MV-4-11 (cell line): ENCODE data around the gene BBS4.
A peak's percentile ranks its signal among the peaks of the same experiment; 100 is the strongest.
"Not testable (repeated sequence)": the region's sequence is repeated elsewhere in the genome, so short reads cannot be mapped to it uniquely, and the experiment has no call there.

ENCODE experiments used
- DNase-seq: peaks from one replicate; lab custom pipeline; 2025; lab: John Stamatoyannopoulos, UW

The BBS4 gene

DNA sequence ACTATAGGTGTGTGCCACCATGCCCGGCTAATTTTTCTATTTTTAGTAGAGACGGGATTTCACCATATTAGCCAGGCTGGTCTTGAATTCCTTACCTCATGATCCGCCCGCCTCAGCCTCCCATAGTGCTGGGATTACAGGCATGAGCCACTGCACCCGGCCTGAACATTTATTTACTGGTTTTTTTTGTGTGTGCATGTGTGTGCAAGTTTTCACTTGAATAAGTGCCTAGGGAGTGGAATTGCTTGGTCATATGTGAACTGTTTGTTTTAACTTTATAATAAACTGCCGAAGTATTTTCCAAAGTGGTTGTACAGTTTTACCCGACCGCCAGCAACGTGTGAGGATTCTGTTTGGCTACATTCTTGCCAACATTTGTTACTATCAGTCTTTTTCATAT lies 14.1 kb downstream of the BBS4 start:
- no peak for DNase-seq

DNA sequence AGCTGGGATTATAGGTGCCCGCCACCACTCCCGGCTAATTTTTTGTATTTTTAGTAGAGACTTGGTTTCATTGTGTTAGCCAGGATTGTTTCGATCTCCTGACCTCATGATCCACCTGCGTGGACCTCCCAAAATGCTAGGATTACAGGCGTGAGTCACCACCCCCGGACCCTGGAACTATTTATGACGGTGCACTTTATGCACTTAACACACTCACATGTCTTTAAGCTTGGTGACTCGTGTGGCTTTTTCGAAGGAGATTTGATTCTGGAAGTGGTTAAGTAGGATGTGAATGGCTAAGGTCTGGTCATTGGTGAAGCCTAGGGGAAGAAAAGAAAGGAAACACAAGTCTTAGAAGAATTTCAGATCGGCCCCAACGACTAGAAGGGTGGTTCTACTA lies 20.3 kb downstream of the BBS4 start:
- DNase-seq: peak; percentile 25

DNA sequence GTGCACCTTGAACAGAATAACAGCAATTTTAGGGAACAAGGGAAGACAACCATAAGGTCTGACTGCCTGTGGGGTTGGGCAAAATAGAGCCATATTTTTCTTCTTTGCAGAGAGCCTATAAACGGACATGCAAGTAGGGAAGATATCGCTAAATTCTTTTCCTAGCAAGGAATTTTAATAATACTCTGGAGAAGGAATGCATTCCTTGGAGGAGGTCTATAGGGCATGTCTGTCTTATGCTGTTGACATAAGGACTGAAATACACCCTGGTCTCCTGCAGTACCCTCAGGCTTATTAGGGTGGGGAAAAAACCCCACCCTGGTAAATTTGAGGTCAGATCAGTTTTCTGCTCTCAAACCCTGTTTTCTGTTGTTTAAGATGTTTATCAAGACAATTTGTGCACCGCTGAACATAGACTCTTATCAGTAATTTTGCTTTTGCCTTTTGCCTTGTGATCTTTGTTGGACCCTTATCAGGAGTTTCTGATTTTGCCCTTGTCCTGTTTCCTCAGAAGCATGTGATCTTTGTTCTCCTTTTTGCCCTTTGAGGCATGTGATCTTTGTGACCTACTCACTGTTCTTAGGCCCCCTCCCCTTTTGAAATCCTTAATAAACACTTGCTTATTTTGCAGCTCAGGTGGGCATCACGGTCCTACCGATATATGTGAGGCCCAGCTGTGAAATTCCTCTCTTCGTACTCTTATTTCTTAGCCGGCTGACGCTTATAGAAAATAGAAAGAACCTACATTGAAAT lies 22.7 kb downstream of the BBS4 start:
- DNase-seq: not testable (repeated sequence)

DNA sequence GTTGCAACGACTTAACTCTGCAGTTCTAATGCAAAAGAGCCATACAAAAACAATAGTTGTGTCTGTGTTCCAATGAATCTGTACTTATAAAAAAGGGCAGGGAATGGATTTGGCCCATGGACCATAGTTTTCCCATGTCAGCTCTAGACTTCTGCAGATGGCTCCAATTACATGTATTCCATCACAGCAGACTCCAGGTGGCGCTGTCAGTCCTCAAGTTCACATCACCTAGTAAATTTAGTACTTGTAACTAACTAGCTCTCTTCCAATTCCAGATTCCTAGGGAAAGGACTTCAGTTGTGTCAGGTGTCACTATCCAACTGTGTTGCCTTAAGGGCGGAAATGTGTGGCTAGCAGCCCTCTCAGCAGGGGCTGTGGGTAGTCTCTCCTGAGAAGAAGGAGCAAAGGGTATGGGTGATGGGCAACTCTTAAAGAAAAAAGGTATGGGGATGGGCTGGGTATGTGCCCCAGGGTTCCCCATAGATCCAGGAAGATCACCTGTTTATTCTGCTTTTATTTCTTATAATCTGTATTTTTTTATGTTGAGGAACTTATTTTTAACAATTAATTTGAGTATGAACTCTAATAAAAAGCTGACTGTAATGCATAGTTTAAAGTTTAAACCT lies 36.2 kb downstream of the BBS4 start:
- DNase-seq: peak; percentile 47

DNA sequence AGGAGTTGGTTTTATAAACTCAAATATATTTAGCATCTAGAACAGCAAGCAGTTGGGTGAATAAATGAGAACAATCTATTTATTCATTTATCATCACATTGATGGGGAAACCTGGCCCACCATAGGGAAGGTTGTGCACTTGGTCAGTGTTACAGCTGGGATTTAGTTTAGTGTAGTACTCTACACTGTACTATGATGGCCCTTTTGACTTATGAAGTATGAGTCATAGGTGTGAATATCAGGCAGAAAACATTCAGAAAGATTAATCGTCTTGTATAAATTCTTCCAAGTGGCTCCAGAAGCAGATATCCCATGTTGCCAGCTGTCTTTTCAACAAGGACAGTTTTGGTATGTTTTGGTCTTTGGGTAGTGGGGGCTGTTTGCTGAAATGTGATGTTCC lies 38.0 kb downstream of the BBS4 start:
- DNase-seq: no peak

DNA sequence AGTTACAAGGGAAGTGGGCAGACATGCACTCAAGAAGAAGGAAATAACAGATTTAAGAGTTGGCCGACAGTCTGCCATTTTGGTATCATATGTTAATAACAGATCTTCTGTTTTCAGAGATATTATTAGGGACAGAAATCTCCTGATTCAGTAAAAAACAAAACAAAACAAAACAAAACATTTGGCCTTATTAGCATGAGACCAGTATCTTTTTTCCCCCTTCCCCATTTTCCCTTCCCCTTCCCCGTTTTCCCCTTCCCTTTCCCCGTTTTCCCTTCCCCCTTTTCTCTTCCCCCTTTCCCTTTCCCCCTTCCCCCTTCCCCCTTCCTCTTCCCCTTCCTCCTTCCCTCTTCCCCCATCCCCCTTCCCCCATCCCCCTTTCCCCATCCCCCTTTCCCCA lies 39.4 kb downstream of the BBS4 start:
- DNase-seq: no peak

DNA sequence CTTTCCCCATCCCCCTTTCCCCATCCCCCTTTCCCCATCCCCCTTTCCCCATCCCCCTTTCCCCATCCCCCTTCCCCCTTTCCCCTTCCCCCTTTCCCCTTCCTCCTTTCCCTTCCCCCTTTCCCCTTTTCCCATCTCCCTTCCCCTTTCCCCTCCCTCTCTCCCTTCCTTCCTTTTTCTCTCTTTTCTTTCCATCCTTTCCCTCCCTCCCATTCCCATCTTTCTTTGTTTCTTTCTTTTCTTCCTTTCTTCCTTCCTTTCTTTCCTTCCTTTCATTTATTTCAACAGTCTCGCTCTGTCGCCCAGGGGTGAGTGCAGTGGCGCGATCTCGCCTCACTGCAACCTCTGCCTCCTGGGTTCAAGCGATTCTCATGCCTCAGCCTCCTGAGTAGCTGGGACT lies 39.8 kb downstream of the BBS4 start:
- not testable (repeated sequence) for DNase-seq

DNA sequence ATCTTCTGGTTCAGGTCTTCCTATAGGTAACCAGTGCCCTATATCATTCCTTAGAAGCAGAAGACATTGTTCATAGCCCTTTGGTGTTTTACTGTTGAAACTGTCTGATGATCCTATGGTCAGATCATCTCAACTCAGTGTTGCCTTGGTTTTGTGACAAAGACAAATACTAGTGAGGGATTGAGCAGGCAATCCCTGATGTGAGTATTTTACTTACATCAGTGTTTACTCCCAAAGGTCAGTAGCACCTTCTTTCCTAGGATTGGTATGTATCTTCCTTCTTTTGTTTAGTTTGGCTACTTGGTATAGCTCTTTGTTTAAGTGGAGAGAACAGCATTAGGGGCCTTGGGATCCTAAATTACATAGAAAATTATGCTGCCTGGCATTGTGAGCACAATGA lies 41.1 kb downstream of the BBS4 start:
- DNase-seq: no peak

DNA sequence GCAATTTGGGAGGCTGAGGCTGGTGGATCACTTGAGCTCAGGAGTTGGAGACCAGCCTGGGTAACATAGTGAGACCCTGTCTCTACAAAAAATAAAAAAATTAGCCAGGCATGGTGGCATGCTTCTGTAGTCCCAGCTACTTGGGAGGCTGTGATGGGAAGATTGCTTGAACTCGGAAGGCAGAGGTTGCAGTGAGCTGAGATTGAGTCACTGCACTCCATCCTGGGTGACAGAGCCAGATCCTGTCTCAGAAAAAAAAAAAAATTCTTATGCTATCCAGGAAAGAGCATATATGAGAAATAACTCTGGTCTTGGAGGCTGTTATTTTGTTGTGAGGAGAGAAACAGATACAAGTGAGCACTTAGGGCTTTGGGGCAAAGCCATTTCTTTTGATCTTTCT lies 42.2 kb downstream of the BBS4 start:
- not testable (repeated sequence) for DNase-seq

DNA sequence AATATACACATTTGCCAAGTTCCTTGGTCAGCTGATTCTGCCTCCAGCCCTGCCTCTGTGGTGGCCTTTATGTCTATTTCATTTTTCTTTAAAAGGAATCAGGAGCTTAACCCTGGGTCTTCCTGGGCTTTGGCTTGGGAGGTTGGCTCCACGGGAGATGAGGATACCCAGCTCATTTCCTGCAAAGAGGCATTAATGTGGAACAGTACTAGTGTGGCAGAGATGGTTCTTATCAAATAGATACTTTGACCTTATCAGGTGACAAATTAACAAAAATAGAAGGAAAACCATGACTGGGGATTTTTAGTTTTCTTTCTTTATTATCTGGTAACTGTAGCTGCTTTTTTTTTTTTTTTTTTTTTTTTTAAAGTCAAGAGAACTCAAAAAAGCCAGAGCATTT lies 42.8 kb downstream of the BBS4 start:
- no peak for DNase-seq

DNA sequence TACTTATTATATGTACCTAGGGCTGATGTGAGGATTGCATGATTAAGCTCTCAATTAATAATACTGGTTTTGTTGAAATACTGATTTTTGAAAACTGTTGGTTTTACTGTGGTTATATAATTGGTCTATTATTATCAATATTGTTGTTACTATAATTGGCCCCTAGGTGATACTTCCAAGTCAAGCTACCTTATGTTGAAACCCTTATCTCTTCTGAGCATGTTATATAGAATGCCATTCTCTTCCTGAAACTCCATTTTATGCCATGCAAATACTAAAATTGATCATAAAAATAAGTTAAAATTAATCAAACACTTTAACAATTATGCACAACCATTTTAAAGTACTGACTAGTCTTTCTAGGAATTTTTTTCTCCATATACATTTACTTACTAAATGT lies 46.1 kb downstream of the BBS4 start:
- DNase-seq: no peak

DNA sequence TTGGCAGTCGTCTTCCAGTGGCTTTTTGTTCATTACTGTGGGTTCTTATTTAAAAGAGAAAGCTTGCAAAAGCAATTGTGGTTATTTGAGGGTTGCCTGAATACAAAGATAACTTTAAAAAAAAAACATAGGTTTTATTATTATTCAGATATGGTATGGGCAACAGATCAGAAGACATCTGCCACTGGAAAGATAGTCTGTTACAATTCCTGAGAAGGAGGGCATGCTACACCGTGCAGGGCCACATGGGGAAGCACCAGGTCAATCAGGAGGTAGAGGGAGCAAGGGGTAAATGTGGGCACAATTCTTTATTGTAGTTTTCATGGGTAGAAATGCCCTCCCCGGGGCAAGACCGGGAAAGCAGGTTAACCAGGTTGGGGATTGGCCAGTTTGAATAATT lies 46.5 kb downstream of the BBS4 start:
- no peak for DNase-seq

DNA sequence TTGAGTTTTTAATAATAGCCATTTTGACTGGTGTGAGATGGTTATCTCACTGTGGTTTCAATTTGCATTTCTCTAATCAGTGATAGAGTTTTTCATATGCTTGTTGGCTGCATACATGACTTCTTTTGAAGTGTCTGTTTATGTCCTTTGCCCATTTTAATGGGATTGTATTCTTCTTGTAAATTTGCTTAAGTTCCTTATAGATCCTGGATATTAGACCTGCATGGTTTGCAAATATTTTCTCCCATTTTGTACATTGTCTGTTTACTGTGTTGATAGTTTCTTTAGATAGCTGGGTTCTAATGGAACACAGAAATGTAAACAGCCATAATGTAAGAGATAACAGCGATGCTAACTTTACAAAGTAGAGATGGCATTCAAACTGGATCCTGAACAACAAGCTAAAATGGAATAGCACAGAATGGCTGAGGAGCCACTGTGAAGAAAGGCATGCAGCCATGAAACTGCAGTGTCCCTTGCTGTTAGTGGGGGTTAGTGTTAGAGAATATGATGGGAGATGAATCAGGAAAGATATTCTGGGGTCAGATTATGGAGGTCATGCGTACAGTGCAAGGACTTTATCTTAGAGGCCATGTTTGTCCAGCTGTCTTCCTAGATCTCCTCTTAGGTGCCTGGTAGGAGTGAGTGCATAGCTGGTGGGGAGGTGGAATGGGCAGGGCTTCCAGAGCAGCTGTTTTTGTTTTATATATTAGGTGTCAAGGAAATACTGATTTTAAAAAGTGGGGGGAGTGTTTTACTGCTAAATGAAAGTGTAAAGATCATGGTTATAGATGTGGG lies 48.1 kb downstream of the BBS4 start:
- no peak for DNase-seq

DNA sequence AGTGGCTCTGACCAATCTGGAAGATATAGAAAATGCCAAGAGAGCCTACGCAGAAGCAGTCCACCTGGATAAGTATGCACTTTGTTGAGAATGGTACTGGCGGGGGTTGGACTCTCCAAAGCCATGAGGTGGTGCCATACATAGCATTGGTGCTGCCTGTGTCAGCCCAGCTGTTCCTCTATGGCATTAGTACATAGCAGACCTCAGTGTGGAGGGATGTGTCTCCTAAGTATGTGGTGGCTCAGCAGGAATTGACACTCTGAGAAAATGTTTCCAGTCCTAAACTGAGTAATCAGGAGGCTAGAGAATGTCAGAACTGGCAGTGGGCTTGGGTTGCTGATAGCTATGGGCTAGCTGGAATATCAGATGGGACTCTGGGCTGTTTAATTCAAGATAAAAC lies 49.1 kb downstream of the BBS4 start:
- no peak for DNase-seq

DNA sequence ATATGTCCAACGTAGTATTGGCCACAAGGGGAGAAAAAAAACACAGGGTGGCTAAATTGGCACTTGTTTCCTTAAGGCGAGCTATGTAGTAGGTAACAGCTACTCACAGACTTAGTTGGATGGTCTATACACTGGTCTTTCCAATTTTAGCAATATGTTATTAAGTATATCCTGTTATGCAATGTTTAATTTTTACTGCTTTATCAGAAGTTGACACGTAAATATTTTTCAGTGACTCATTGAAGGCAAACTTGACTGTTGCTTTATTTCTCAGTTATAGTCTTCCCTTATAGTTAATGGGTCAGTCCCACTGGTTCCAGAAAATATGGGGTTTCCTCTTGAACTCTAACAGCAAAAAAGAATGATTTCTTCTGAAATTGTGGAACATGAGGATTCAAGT lies 51.1 kb downstream of the BBS4 start:
- DNase-seq: no peak

DNA sequence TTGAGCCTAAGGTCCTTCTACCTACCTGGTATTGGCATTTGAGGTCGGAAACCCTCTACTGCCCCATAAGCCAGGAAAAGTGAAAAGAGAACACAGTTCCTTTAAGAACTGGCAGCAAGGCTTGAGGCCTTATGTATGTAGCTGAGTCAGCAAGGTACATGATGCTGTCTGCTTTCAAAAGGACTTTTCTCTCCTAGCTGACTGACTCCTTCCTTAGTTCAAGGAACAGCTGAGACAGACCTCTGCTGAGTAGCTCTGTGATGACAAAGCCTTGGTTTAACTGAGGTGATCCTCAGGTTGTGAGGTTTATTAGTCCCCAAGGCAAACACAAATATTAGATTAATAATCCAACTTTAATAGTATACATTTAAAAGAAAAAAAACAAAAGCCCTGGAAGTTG lies 51.7 kb downstream of the BBS4 start:
- DNase-seq: no peak

DNA sequence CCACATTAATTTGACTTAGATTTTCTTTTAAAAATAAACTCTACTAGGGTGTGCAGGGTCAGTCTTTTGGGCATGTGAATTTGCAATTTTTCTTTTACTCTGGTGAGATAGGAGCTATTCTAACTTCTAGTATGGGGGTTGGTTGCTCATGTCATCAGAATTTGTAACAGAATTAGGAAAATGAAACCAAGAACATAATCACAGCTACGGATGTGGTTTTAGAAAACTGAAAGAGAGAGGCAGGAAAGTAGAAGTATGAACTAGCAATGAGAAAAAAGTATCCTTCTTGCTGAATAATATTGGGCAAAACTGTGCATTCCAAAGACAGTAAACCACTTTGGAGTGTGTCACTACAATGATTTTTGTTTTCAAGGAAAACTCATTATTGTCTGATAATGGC lies 54.2 kb downstream of the BBS4 start:
- peak; percentile 68 for DNase-seq

DNA sequence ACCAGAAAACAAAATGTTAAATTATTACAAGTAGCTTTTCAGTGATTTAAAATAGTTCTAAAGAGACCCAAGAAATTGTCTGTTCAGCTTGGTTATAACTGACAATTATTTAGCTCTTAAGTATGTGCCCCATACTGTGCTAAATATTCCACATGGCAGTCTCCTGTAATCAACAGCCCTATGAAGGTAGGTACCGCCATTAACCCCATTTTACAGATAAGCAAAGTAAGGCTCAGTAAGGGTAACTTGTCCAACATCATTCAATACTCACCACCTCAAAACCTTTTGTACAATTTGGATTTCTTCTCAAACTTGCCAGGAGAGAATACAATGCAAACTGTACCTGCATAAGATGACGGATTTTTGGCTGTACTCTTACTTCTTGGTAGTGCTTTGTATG lies 63.7 kb downstream of the BBS4 start:
- DNase-seq: no peak

DNA sequence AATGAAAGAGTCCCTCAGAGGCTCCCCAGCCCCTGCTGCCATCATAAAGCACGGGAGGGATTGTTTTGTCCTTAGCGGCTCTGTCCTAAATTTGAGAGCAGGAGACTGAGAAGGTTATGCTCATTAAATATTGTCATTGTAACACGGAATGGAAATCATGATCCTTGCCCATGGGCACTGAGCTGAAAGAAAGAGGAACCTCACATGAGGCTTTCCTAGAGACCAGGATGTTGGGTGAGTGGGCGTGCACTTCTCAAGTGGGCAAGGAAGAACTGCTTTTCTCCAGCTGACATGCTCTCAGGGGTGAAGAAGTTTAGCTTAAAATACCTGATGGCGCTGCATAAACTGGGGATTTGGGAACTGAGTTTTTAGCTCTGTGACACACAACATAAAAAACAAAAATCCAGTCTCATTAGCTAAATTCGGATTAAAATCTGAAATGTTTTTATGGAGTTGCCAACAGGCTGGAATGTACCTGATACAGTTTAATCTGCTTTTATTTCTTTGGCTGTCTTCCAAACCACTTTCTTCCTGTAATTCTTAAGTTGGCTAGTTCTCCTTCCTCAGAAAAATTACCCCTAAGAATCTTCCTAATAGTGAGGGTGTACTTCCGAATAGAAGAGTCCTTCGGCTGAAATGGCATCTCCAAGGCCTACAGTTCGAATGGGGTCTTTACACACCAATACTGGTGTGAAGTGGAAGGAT lies 65.9 kb downstream of the BBS4 start:
- peak; percentile 72 for DNase-seq

DNA sequence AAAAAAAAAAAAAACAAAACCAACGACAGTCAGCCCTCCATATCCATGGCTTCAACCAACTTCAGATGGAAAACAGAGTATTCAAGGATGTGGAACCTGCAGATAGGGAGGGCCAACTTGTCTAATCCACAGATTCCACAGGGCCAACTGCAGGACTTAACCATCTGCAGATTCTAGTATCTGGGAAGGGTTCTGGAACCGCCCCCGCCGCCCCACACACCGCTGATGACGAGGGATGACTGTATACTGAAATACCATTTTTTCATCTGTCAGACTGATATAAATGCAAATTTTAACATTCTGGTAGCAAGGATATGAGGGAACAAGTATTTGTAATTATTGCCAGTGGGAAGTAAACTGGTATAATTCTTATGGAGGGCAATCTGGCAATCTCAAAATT lies 68.1 kb downstream of the BBS4 start:
- no peak for DNase-seq

DNA sequence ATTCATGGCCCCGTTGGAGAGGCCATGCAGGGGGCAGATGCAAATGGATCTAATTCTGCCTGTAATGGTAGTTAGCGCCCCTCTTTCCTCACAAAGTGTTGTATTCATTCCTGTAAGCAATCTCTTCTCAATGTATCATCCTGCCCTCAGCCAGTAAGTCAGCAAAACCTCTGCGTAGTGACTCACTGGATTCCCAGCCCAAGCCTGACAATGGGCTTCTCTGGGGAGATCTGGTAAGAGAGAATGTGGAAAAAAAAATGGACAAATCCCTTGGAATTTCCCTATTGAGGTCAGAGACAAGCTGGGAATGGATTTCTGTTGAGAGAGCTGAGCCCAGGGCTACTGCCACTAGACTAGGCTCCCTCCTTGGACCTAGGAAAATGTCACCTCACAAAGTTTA lies 72.2 kb downstream of the BBS4 start:
- no peak for DNase-seq

DNA sequence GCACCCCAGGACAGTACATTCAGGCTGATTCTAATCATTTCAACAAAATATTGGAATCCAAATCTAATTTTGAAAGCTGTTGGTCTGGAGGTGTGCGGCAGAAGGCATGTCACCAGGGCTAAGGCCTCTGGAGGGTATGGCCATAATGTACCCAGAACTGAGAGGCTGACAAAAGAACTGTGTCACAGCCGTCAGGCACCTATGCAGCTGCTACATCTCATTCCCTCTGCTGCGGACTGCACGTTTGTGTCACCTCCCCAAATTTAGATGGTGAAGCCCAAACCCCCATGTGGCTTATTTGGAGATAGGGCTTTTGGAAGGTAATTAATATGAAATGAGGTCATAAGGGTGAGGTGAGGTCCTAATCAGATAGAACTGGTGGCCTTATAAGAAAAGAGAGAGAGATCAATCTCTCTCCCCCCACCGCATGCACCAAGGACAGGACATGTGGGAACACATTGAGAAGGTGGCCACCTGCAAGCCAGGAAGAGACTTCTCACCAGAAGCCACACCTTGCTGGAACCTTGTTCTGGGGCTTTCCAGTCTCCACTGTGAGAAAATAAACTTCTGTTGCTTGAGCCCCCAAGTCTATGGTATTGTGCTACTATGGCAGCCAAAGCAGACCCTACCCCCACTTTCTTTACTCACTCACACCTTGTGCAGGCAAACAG lies 74.7 kb downstream of the BBS4 start:
- DNase-seq: no peak
